Mesenchymal stem cell (in vitro differentiated cells and primary cell): ENCODE results near the gene HTT.

Experiments
- DNase-seq: peaks from one replicate; pipeline ENCODE4 v3.0.0-alpha.2; 2013
- H2AFZ ChIP-seq: one replicate; pipeline ENCODE4 v1.6.1; 2013; ENCODE audit warnings: low read depth, mild to moderate bottlenecking, control low read depth, inconsistent platforms, low read length, moderate library complexity
- H2AK5ac ChIP-seq: 2 replicates; pipeline ENCODE4 v1.6.1; 2013; ENCODE audit warnings: low read length, moderate library complexity, mild to moderate bottlenecking, inconsistent platforms; ENCODE audit not compliant: severe bottlenecking
- H2BK120ac ChIP-seq: one replicate; pipeline ENCODE4 v1.6.1; 2013; ENCODE audit warnings: low read depth, mild to moderate bottlenecking, inconsistent platforms, low read length, moderate library complexity
- H2BK12ac ChIP-seq, 2 experiments: one replicate each; pipeline ENCODE4 v1.6.1; 2013; ENCODE audit warnings: inconsistent platforms in 2 of 2, low read length in 2 of 2, mild to moderate bottlenecking in 2 of 2, moderate library complexity in 2 of 2, control low read depth in 1 of 2
- H2BK15ac ChIP-seq: one replicate; pipeline ENCODE4 v1.6.1; 2013; ENCODE audit warnings: mild to moderate bottlenecking, low read depth, inconsistent platforms; ENCODE audit not compliant: poor library complexity, severe bottlenecking
- H2BK5ac ChIP-seq: 2 replicates; pipeline ENCODE4 v1.6.1; 2013; ENCODE audit warnings: low read depth, mild to moderate bottlenecking, low read length, control low read depth, inconsistent platforms; ENCODE audit not compliant: poor library complexity, severe bottlenecking
- H3K14ac ChIP-seq, 2 experiments: one replicate each; pipeline ENCODE4 v1.6.1; 2013; ENCODE audit warnings: inconsistent platforms in 2 of 2, low read length in 2 of 2, control low read depth in 1 of 2, mild to moderate bottlenecking in 1 of 2, moderate library complexity in 1 of 2
- H3K18ac ChIP-seq, 2 experiments: one replicate each; pipeline ENCODE4 v1.6.1; 2013; ENCODE audit warnings: inconsistent platforms in 2 of 2, low read length in 2 of 2, control low read depth in 1 of 2, low read depth in 1 of 2, mild to moderate bottlenecking in 1 of 2
- H3K23ac ChIP-seq, 2 experiments: one replicate each; pipeline ENCODE4 v1.6.1; 2013; ENCODE audit warnings: inconsistent platforms in 2 of 2, low read length in 2 of 2, mild to moderate bottlenecking in 2 of 2, moderate library complexity in 2 of 2, control low read depth in 1 of 2
- H3K27ac ChIP-seq: 2 replicates; pipeline ENCODE4 v1.5.1; 2013; ENCODE audit warnings: mild to moderate bottlenecking, moderate library complexity, low read length, control low read depth, inconsistent platforms; ENCODE audit not compliant: poor library complexity, severe bottlenecking
- H3K27me3 ChIP-seq, 2 experiments: 2 replicates each; pipeline versions ENCODE4 v1.6.1 to v1.7.0; 2013; ENCODE audit warnings: low read length in 2 of 2, mild to moderate bottlenecking in 2 of 2, moderate library complexity in 2 of 2, control low read depth in 1 of 2, inconsistent platforms in 1 of 2; ENCODE audit not compliant: control insufficient read depth in 1 of 2, insufficient read depth in 1 of 2
- H3K36me3 ChIP-seq, 2 experiments: 2 replicates each; pipeline versions ENCODE4 v1.6.1 to v1.7.0; 2013; ENCODE audit warnings: low read length in 2 of 2, control low read depth in 1 of 2, inconsistent platforms in 1 of 2, low read depth in 1 of 2, mild to moderate bottlenecking in 1 of 2; ENCODE audit not compliant: insufficient read depth in 2 of 2, control insufficient read depth in 1 of 2
- H3K4ac ChIP-seq, 2 experiments: one replicate each; pipeline ENCODE4 v1.6.1; 2013; ENCODE audit warnings: inconsistent platforms in 2 of 2, low read length in 2 of 2, mild to moderate bottlenecking in 2 of 2, moderate library complexity in 2 of 2, control low read depth in 1 of 2, low read depth in 1 of 2
- H3K4me1 ChIP-seq: 2 replicates; pipeline ENCODE4 v1.6.1; 2013; ENCODE audit warnings: low read depth, low read length, control low read depth; ENCODE audit not compliant: control insufficient read depth, insufficient read depth
- H3K4me2 ChIP-seq: 2 replicates; pipeline ENCODE4 v1.6.1; 2013; ENCODE audit warnings: low read length, mild to moderate bottlenecking, inconsistent platforms; ENCODE audit not compliant: poor library complexity, severe bottlenecking
- H3K4me3 ChIP-seq, 2 experiments: 2 replicates each; pipeline versions ENCODE4 v1.5.1 to v1.7.0; 2013; ENCODE audit warnings: low read length in 2 of 2, mild to moderate bottlenecking in 2 of 2, control low read depth in 1 of 2, low read depth in 1 of 2; ENCODE audit not compliant: insufficient read depth in 1 of 2
- H3K79me1 ChIP-seq: replicated peaks from 2 replicates; pipeline ENCODE4 v1.6.1; 2013; ENCODE audit warnings: mild to moderate bottlenecking, control low read depth, low read length, inconsistent platforms; ENCODE audit not compliant: poor library complexity, severe bottlenecking
- H3K9ac ChIP-seq: 2 replicates; pipeline ENCODE4 v1.7.0; 2013; ENCODE audit warnings: mild to moderate bottlenecking, low read length, moderate library complexity
- H3K9me3 ChIP-seq: 2 replicates; pipeline ENCODE4 v1.7.0; 2013; ENCODE audit warnings: mild to moderate bottlenecking, low read length; ENCODE audit not compliant: control insufficient read depth
- H4K8ac ChIP-seq: one replicate; pipeline ENCODE4 v1.6.1; 2013; ENCODE audit warnings: inconsistent platforms, mild to moderate bottlenecking, low read length, moderate library complexity
- H4K91ac ChIP-seq: one replicate; pipeline ENCODE4 v1.6.1; 2013; ENCODE audit warnings: mild to moderate bottlenecking, low read length, inconsistent platforms
- WGBS: methylation state at CpG from one replicate; pipeline ENCODE4 v1.1.7; 2013; ENCODE audit warnings: mixed read lengths; 5-methylcytosine and 5-hydroxymethylcytosine counted together

The HTT gene

DNA sequence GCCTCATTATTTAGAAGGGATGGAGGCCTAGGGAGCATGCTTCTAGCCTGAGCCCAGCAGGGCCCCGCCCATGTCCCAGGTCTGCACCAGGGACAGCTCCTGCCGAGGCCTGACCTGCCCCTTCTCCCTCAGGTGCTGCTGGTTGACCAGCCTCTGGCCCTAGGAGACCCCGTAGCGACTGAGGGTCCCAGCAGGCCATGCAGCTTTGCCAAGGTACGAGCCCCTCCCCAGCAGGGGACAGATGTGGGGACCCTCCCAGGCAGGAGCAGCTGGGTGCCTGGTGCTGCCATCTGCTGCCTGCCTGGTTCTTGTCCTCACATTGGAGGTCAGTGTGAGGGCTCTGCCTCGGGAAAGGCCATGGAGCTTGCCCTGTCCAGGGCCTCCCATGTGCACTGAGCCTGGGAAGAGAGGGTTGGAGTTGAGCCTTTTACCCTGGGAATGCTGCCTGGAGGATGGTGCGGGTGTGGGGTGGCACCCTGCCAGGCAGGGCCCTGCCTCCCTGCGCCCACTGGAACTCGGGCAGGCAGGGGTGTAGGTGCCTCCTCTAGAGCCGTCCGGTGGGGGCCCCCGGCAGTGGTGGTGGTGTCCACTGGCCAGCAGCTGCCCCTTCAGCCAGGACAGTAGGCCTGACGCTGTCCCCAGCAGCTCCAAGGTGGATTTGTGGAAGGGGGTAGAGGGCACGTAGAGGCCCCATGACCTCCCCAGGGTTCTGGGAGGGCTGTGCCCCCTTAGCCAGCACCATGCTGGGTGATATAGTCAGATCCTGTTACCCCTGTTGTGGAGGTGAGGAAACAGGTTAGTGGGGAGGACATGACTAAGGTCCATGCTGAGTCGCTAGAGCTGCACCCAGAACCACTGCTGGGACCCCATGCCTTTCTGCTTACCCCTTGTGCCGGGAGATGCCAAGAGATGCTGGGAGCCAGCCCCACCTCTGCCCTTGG is 172.2 kb downstream of the HTT start:
- no peak overlapping the region for H2BK120ac ChIP-seq
- no peak overlapping the region for H2BK15ac ChIP-seq
- no peak overlapping the region for H3K4me3 ChIP-seq
- peak overlapping the region; percentile 52 for H4K91ac ChIP-seq
- no peak overlapping the region for H2BK12ac ChIP-seq
- H3K36me3 ChIP-seq = peaks cover 25 to 49% of the 10 kb centered on the region in 2 experiments
- no peak overlapping the region for H2AFZ ChIP-seq
- no peaks in the 10 kb centered on the region for H3K9me3 ChIP-seq
- H3K4me1 ChIP-seq = peaks cover 23% of the 10 kb centered on the region
- no peak overlapping the region for H2AK5ac ChIP-seq
- peak overlapping the region; percentile 29 for H4K8ac ChIP-seq
- no peak overlapping the region for H3K14ac ChIP-seq
- H3K27ac ChIP-seq = no peak overlapping the region
- no peaks in the 10 kb centered on the region for H3K27me3 ChIP-seq
- H3K18ac ChIP-seq = no peak overlapping the region
- WGBS = 94% methylated on average over 15 of the region's 16 CpGs
- no peaks in the 10 kb centered on the region for H3K79me1 ChIP-seq
- no peak overlapping the region for H3K4ac ChIP-seq
- H3K4me2 ChIP-seq = no peak overlapping the region
- H3K9ac ChIP-seq = no peak overlapping the region
- DNase-seq = no peak
- H3K23ac ChIP-seq = no peak overlapping the region
- no peak overlapping the region for H2BK5ac ChIP-seq

DNA sequence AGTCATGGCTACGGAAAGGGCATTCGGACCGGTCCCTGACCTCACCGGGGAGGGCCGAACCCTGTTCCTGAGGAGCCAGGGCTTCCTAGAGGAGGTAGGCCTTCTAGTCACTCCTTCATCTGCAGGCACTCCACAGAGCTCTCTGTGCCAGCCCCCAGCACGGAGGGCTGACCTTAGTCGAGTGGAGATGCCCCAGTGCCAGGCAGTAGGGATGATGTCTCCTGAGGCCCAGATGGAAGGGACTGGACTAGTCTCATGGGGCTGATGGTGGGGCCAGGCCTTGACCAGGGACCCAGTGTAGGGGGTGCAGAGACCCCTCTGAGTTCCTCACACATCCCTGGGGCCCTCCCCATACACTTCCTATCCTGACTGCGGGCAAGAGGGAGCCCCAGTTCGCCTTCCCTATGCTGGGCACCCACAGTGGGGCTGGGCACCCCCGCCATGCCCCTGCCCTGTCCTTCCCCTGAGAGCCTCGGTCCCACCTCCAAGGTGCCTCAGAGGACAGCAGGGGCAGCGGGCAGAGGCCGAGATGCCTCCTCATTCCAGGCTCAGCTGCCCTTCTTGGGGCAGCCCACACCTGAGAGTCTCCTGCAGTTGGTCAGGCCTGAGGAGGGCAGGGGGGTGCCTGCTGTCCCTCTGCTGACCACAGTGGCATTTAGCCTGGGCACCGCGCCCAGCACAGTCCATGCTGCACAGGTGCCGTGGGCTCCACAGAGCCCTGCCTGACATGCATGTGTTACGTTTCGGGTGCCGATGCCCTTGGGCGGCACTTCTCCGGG is 173.1 kb downstream of the HTT start:
- no peaks in the 10 kb centered on the region for H3K27me3 ChIP-seq
- no peak for DNase-seq
- H4K91ac ChIP-seq = no peak overlapping the region
- H3K27ac ChIP-seq = no peak overlapping the region
- no peak overlapping the region for H2BK120ac ChIP-seq
- H3K4ac ChIP-seq = no peak overlapping the region
- peaks cover 19 to 43% of the 10 kb centered on the region in 2 experiments for H3K36me3 ChIP-seq
- H2BK12ac ChIP-seq = no peak overlapping the region
- H2AK5ac ChIP-seq = no peak overlapping the region
- H3K9ac ChIP-seq = no peak overlapping the region
- peak overlapping the region in 1 of 2 experiments; percentile 48 for H3K18ac ChIP-seq
- peaks cover 26% of the 10 kb centered on the region for H3K4me1 ChIP-seq
- H2AFZ ChIP-seq = no peak overlapping the region
- H3K23ac ChIP-seq = no peak overlapping the region
- no peaks in the 10 kb centered on the region for H3K9me3 ChIP-seq
- 96% methylated on average over 21 of the region's 21 CpGs for WGBS
- no peak overlapping the region for H2BK5ac ChIP-seq
- no peak overlapping the region for H3K14ac ChIP-seq
- H2BK15ac ChIP-seq = peak overlapping the region; percentile 26
- no peaks in the 10 kb centered on the region for H3K79me1 ChIP-seq
- H3K4me3 ChIP-seq = no peak overlapping the region
- H3K4me2 ChIP-seq = no peak overlapping the region
- no peak overlapping the region for H4K8ac ChIP-seq

DNA sequence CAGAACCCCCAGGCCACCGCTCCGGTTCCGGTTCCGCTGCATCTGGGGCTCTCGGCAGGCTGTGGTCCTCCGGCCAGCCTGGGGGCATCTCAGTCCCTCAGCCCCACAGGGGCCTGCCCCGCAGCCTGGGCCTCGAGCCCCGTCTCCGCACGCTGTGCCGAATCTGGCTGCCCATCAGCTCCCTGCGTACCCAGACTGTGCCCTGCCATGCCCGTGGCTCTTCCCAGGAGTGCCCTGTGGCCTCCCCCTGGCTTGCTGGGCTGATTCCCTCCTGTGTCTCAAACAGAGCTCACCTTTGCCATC is 173.6 kb downstream of the HTT start:
- Histone ChIP-seq H2AK5ac (no peak overlapping the region), H3K79me1 (no peaks in the 10 kb centered on the region), H3K4me1 (peaks cover 26% of the 10 kb centered on the region), H3K14ac (peak overlapping the region in 1 of 2 experiments; percentile 51), H3K9ac (no peak overlapping the region), H2AFZ (no peak overlapping the region), H3K27me3 (no peaks in the 10 kb centered on the region), H2BK5ac (no peak overlapping the region), H3K36me3 (peaks cover 14 to 38% of the 10 kb centered on the region in 2 experiments), H3K4ac (no peak overlapping the region), H3K4me2 (no peak overlapping the region), H3K4me3 (no peak overlapping the region), H3K27ac (no peak overlapping the region), H4K8ac (no peak overlapping the region), H2BK12ac (no peak overlapping the region), H4K91ac (no peak overlapping the region), H3K23ac (no peak overlapping the region), H2BK15ac (no peak overlapping the region), H3K18ac (no peak overlapping the region), H2BK120ac (no peak overlapping the region), H3K9me3 (no peaks in the 10 kb centered on the region)
- 97% methylated on average over 14 of the region's 14 CpGs for WGBS
- DNase-seq = no peak
